CD4-positive, alpha-beta T cell (primary cell): ENCODE results near the gene ROCK1. TPM values are rescaled to one million over a fixed set of nuclear protein-coding genes. Genes with fewer than 3 reads are reported as not detected.
A peak's percentile ranks its signal among the peaks of the same experiment; 100 is the strongest.
"Not testable (repeated sequence)": the region's sequence is repeated elsewhere in the genome, so short reads cannot be mapped to it uniquely, and the experiment has no call there.

Source experiments
- ATAC-seq: fragments of 200-7000 bp; cut with Tn5 transposase; one replicate; pipeline ENCODE4 v1.10.0; 2022; ENCODE audit warnings: mild to moderate bottlenecking; ENCODE audit not compliant: poor library complexity
- CTCF ChIA-PET: fragments of 350-600 bp; sonication (Branson Sonifier 250); formaldehyde crosslinking; loops from one replicate; lab custom pipeline; 2021; ENCODE audit warnings: antibody characterized with exemption, inconsistent platforms; lab: Charles Lee
- POLR2A ChIA-PET: fragments of 350-600 bp; sonication (Branson Sonifier 250); formaldehyde crosslinking; loops from one replicate; lab custom pipeline; 2021; ENCODE audit warnings: antibody characterized with exemption, inconsistent platforms; lab: Charles Lee
- DNase-seq, 14 experiments: peaks; one replicate each; pipeline ENCODE4 v3.0.0-alpha.2; 2013 to 2020; ENCODE audit warnings: mixed read lengths in 2 of 14
- H3K27ac ChIP-seq, 2 donors: one replicate each; pipeline versions ENCODE4 v1.5.1 to v1.7.0; 2013; ENCODE audit warnings: low read length in 2 of 2, low read depth in 1 of 2, mild to moderate bottlenecking in 1 of 2
- H3K27me3 ChIP-seq, 2 experiments: 1 replicate in 1 of 2; 2 replicates in 1 of 2; pipeline versions ENCODE4 v1.6.1 to v1.7.0; 2013; ENCODE audit warnings: low read length in 2 of 2, control low read depth in 1 of 2, mild to moderate bottlenecking in 1 of 2, moderate library complexity in 1 of 2; ENCODE audit not compliant: insufficient read depth in 2 of 2, control insufficient read depth in 1 of 2
- H3K36me3 ChIP-seq: one replicate; pipeline ENCODE4 v1.6.1; 2013; ENCODE audit warnings: low read length, control low read depth; ENCODE audit not compliant: insufficient read depth
- H3K4me1 ChIP-seq: one replicate; pipeline ENCODE4 v1.6.1; 2013; ENCODE audit warnings: low read length, control low read depth; ENCODE audit not compliant: insufficient read depth
- H3K4me3 ChIP-seq: one replicate; pipeline ENCODE4 v1.5.1; 2013; ENCODE audit warnings: mild to moderate bottlenecking, low read length, moderate library complexity
- H3K9me3 ChIP-seq, 2 experiments: 1 replicate in 1 of 2; 2 replicates in 1 of 2; pipeline versions ENCODE4 v1.6.1 to v1.7.0; 2013; ENCODE audit warnings: low read length in 2 of 2, mild to moderate bottlenecking in 2 of 2, control low read depth in 1 of 2, moderate library complexity in 1 of 2; ENCODE audit not compliant: control insufficient read depth in 1 of 2, insufficient read depth in 1 of 2
- H3K27ac Mint-ChIP-seq: one replicate; pipeline ENCODE4 v1.8.0; 2020; ENCODE audit warnings: mixed read lengths
- H3K27me3 Mint-ChIP-seq: one replicate; pipeline ENCODE4 v1.8.0; 2021; ENCODE audit warnings: mixed read lengths
- H3K36me3 Mint-ChIP-seq: one replicate; pipeline ENCODE4 v1.8.0; 2021; ENCODE audit warnings: low read depth, mixed read lengths
- H3K4me1 Mint-ChIP-seq: one replicate; pipeline ENCODE4 v1.8.0; 2021; ENCODE audit warnings: low read depth, mixed read lengths
- H3K4me3 Mint-ChIP-seq: one replicate; pipeline ENCODE4 v1.8.0; 2020; ENCODE audit warnings: mild to moderate bottlenecking, mixed read lengths
- H3K9me3 Mint-ChIP-seq: one replicate; pipeline ENCODE4 v1.8.0; 2020; ENCODE audit warnings: mixed read lengths
- CTCF ChIP-seq: fragments of 200-600 bp; IDR thresholded peaks from one replicate; pipeline ENCODE4 v1.8.0; 2022; ENCODE audit warnings: antibody characterized with exemption, mild to moderate bottlenecking
- intact Hi-C, 2 experiments: fragments of 100-400 bp; cut with DNase I in 1 of 2; cut with micrococcal nuclease in 1 of 2; formaldehyde crosslinking; loops; one replicate each; pipeline versions ENCODE4 v1.15.1 to v1.9.0; 2023 to 2025; cut with DNase I, micrococcal nuclease
- total RNA-seq, 174 experiments: library from RNA in 2 of 174; stranded (reverse) in 2 of 174; gene quantifications; one replicate each; pipeline ENCODE4 v1.2.3 and lab custom pipeline; 2021 to 2026

ROCK1 gene
- total RNA-seq, 2 experiments from 2014 or later: 85.5 to 91.2 TPM

- Mint-ChIP-seq H3K36me3 (peaks cover 79% of the 10 kb centered on the region), H3K4me1 (peaks cover 20% of the 10 kb centered on the region), H3K27ac (no peak overlapping the region), H3K4me3 (no peak overlapping the region), H3K27me3 (no peaks in the 10 kb centered on the region), H3K9me3 (no peaks in the 10 kb centered on the region)
- H3K4me3 ChIP-seq: no peak overlapping the region
- DNase-seq (no peak), ATAC-seq (no peak)
- no peak for TF ChIP-seq CTCF
- H3K4me1 ChIP-seq: peaks cover 4% of the 10 kb centered on the region
- peaks cover 54% of the 10 kb centered on the region for H3K36me3 ChIP-seq
- ChIA-PET CTCF (interaction anchor here (1.0 kb wide), 1 partner anchor 17 kb away, joined by 3 read pairs; no protein-coding TSS in a partner anchor), POLR2A (no interaction called here)
- no peaks in the 10 kb centered on the region for H3K9me3 ChIP-seq
- H3K27me3 ChIP-seq: no peaks in the 10 kb centered on the region
- intact Hi-C loops: no loop called here
- no peak overlapping the region for H3K27ac ChIP-seq
These were observed 71.1 kb downstream of the ROCK1 start for GRCh38 chr18:21040466-21040865.

- Mint-ChIP-seq H3K27ac (peak overlapping the region; percentile 30), H3K4me1 (peaks cover 7% of the 10 kb centered on the region), H3K9me3 (peaks cover 2% of the 10 kb centered on the region), H3K36me3 (peaks cover 81% of the 10 kb centered on the region), H3K27me3 (no peaks in the 10 kb centered on the region), H3K4me3 (no peak overlapping the region)
- CTCF ChIA-PET: interaction anchor here (1.2 kb wide), 1 partner anchor 142 kb away, joined by 3 read pairs; no protein-coding TSS in a partner anchor
- no peak for ATAC-seq
- Histone ChIP-seq H3K27ac (no peak overlapping the region), H3K27me3 (no peaks in the 10 kb centered on the region), H3K4me1 (no peaks in the 10 kb centered on the region), H3K4me3 (no peak overlapping the region), H3K9me3 (no peaks in the 10 kb centered on the region), H3K36me3 (peaks cover 44% of the 10 kb centered on the region)
- intact Hi-C loops: loop anchor here in 1 of 2 experiments (5.0 kb wide), 1 partner anchor 36 kb away; no protein-coding TSS in a partner anchor
- POLR2A ChIA-PET: no interaction called here
- TF ChIP-seq CTCF: no peak
- DNase-seq: no peak
These were observed 73.4 kb downstream of the ROCK1 start for GRCh38 chr18:21038201-21038600.

GRCh38 chr18:21031845-21032244 lies 79.8 kb downstream of the ROCK1 start:
- Histone ChIP-seq H3K9me3 (peaks cover 6 to 8% of the 10 kb centered on the region in 2 experiments), H3K4me3 (no peak overlapping the region), H3K27me3 (no peaks in the 10 kb centered on the region), H3K4me1 (no peaks in the 10 kb centered on the region), H3K27ac (no peak overlapping the region), H3K36me3 (peaks cover 49% of the 10 kb centered on the region)
- ATAC-seq (no peak), DNase-seq (no peak)
- Mint-ChIP-seq H3K4me1 (peaks cover 17% of the 10 kb centered on the region), H3K27me3 (no peaks in the 10 kb centered on the region), H3K36me3 (peaks cover 92% of the 10 kb centered on the region), H3K9me3 (peaks cover 8% of the 10 kb centered on the region), H3K27ac (no peak overlapping the region), H3K4me3 (no peak overlapping the region)
- POLR2A ChIA-PET: no interaction called here
- TF ChIP-seq CTCF: no peak
- intact Hi-C loops: loop anchor here in 1 of 2 experiments (2.0 kb wide), 1 partner anchor 71 kb away; no protein-coding TSS in a partner anchor
- CTCF ChIA-PET: interaction anchor here (0.8 kb wide), 1 partner anchor 13 kb away, joined by 3 read pairs; no protein-coding TSS in a partner anchor

- H3K9me3 Mint-ChIP-seq, ATAC-seq, H3K27me3 ChIP-seq, H3K27ac Mint-ChIP-seq, POLR2A ChIA-PET, H3K4me1 Mint-ChIP-seq, DNase-seq, H3K4me3 ChIP-seq, H3K27ac ChIP-seq, H3K4me3 Mint-ChIP-seq, H3K27me3 Mint-ChIP-seq, H3K4me1 ChIP-seq, H3K9me3 ChIP-seq: not testable (repeated sequence)
- peaks cover 60% of the 10 kb centered on the region for H3K36me3 ChIP-seq
- CTCF ChIA-PET: interaction anchor here (0.7 kb wide), 1 partner anchor 53 kb away, joined by 3 read pairs; no protein-coding TSS in a partner anchor
- intact Hi-C loops: loop anchor here in 1 of 2 experiments (5.0 to 10.0 kb wide), 2 partner anchors 53 to 89 kb away; no protein-coding TSS in a partner anchor
- peaks cover 92% of the 10 kb centered on the region for H3K36me3 Mint-ChIP-seq
These were observed 93.4 kb downstream of the ROCK1 start for GRCh38 chr18:21018257-21018656.
